Renal cortex interstitium (tissue), 15 donors: ENCODE results near the gene DNAJB13. TPM values are rescaled to one million over a fixed set of nuclear protein-coding genes. Genes with fewer than 3 reads are reported as not detected.
A peak's percentile ranks its signal among the peaks of the same experiment; 100 is the strongest.
"Not testable (repeated sequence)": the region's sequence is repeated elsewhere in the genome, so short reads cannot be mapped to it uniquely, and the experiment has no call there.

Source experiments
- DNase-seq, 11 donors: peaks; one replicate each; pipeline ENCODE4 v3.0.0-alpha.2; 2013; ENCODE audit warnings: low read depth in 9 of 11, low spot score in 4 of 11; ENCODE audit errors: extremely low read depth in 1 of 11
- long read RNA-seq, 16 experiments: transcript quantifications; one replicate each; lab custom pipeline, GENCODE V29; 2026
- polyA plus RNA-seq, 3 donors: library from polyadenylated mRNA; unstranded; fragments of 120-200 nt; gene quantifications; one replicate each; pipeline ENCODE4 v1.2.1, GENCODE V29; 2013; ENCODE audit not compliant: insufficient read length in 3 of 3

The DNAJB13 gene, protein sequence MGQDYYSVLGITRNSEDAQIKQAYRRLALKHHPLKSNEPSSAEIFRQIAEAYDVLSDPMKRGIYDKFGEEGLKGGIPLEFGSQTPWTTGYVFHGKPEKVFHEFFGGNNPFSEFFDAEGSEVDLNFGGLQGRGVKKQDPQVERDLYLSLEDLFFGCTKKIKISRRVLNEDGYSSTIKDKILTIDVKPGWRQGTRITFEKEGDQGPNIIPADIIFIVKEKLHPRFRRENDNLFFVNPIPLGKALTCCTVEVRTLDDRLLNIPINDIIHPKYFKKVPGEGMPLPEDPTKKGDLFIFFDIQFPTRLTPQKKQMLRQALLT
- polyA plus RNA-seq, result 1 to 10 TPM; 4.8 to 6.1 (median 4.9) TPM
- long read RNA-seq, donor 1, result 0 reads
- long read RNA-seq, donor 2, result 0 reads
- long read RNA-seq, donor 3, result 0 reads
- long read RNA-seq, donor 4, partial matches to known transcripts, result 0 of 1 reads
- long read RNA-seq, donor 4, other reads (novel, unspliced or antisense), result 0 of 1 reads
- long read RNA-seq, donor 5, result 0 reads
- long read RNA-seq, donor 6, result 0 reads
- long read RNA-seq, donor 7, partial matches to known transcripts, result 0 of 1 reads
- long read RNA-seq, donor 7, other reads (novel, unspliced or antisense), result 0 of 1 reads
- long read RNA-seq, donor 8, partial matches to known transcripts, result 0 of 1 reads
- long read RNA-seq, donor 8, other reads (novel, unspliced or antisense), result 0 of 1 reads
- long read RNA-seq, donor 9, result 0 reads
- long read RNA-seq, donor 10, partial matches to known transcripts, result 0 of 1 reads
- long read RNA-seq, donor 10, other reads (novel, unspliced or antisense), result 0 of 1 reads
- long read RNA-seq, donor 11, result 0 reads
- long read RNA-seq, donor 12, result 0 reads
- long read RNA-seq, donor 13, result 0 reads
- long read RNA-seq, donor 14, result 0 reads
- long read RNA-seq, donor 15, result 0 reads
- long read RNA-seq, donor 16, partial matches to known transcripts, result 0 of 4 reads
- long read RNA-seq, donor 16, other reads (novel, unspliced or antisense), result 0 of 4 reads

DNA sequence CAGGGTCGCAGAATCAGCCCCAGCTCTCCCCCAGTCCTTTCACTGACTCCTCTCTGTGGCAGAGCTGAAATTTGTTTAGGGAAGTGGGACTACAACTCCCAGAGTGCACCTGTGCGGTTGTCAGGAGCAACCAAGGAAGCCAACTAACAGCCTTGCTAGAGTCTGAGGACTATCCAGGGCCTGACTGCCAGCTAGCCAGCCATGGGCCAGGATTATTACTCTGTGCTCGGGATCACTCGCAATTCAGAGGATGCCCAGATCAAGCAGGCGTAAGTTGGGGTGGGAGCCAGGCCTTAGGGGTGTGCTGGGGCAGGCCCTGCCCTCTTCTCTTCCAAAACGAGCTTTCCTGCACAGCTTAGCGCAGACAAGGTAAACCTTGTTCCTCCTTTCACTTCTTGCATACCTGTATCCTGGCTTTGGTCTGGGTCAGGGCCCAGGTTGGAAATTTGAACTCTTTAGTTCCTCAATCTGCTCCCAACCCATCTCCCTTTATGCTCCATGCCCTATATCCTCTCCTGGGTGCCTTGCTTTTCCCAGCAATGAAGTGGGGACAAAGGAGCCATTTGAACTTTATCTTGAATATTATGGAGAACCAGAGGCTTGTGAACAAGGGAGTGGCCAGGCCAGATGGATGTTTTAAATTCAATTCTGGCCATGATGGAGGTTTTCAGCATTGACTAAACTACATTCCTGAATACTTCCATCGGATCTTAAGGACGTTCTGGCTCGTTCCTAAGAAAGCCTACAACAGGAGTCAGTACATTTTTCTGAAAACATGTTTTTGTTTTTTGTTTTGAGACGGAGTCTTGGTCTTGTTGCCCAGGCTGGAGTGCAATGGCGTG lies at the start of gene DNAJB13:
Gene DNAJB13, plus strand, starts transcription at position 158 of the 842 bp plus-strand sequence. Its CDS starts 44 bp downstream, at position 202.
- peak in 7 of 11 donors; percentile 20 to 50 (median 39) for DNase-seq

DNA sequence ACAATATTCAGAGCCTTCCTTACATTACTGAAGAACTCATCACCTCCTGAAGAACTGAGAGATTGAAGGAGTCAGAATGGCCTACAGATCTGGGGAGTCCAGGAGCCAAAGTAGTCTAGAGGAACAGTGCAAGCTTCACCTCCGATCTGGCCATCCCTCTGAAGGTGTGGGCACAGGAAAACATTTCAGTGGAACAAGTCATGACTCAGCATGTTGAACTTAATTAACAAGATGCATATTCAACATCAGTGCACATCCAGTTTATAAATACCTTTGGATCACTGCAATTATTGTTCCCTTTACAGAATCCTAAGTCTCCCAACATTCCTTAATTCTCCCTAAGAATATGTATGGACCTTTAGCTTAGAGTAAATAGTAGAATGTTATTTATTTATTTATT lies 48.5 kb upstream of the DNAJB13 start:
- DNase-seq, result no peak

DNA sequence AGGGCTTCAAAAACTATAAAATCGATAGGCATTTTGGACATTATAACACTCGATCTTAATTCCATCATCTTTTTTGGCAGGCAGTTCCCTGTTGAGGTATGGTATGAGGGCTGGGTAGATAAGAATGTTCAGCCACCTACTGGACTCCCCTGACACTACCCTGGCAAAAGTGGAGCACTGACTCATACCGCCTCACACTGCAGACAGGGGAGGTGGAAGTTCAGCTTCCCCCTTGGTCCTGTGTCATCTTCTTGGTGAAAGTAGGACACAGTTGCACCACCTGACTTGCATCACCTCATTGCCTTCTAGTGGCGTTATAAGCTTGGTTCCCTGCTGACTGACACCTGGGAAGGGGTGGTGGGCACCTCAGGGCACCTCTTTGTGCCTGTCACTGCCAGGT lies 43.6 kb upstream of the DNAJB13 start:
- no peak for DNase-seq

DNA sequence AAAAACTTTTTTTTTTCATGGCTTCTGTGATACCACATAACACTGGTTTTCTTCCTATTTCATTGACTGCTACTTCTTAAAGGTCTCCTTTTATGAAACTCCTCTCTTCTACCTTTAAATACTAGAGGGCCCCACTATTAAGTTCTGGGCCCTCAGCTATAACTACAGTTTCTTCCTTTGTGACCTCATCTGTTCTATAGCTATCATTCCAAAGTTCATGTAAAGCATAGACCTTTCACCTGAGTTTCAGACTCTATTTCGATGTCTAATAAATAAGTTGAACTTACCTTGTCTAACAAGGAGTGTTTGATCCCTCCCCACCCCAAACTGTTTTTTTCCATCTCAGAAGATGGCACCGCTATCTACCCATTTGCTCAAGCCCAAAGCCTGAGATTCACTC lies 38.8 kb upstream of the DNAJB13 start:
- no peak for DNase-seq

DNA sequence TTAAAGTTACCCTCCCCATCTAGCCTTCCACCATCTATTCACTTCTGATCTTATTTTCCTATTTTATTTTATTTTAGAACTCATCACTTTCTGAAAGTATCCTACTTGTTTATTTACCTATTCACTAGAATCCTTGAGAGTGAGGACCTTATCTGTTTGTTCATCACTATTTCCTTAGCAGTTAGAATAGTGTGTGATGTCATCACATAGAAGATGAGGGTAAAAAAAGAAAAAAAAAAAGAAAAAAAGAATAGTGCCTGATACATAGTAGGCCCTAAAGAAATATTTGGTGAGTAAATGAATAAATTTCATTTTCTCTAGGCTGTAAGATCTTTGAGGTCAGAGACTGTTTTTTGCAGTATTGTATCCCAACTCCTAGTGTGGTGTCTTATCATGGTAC lies 37.4 kb upstream of the DNAJB13 start:
- DNase-seq, result no peak

DNA sequence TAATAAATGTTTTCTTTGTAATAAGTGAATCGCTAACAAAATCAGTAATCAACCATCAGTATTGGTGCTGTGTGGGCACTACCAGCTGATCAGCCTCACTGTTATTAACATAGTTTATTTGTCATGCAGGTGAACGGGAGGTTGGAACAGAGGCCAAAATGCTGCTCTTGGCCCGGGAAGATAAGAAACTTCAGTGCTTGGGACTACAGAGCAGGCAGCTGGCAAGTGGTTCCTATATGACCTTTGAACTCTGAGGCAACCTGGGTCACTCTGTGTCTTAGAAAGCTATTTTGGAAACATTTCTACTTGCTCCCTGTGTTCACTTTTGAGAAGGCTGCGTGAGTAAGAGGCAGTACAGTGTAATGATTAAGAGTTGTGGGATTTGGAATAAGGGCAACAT lies 36.5 kb upstream of the DNAJB13 start:
- no peak for DNase-seq

DNA sequence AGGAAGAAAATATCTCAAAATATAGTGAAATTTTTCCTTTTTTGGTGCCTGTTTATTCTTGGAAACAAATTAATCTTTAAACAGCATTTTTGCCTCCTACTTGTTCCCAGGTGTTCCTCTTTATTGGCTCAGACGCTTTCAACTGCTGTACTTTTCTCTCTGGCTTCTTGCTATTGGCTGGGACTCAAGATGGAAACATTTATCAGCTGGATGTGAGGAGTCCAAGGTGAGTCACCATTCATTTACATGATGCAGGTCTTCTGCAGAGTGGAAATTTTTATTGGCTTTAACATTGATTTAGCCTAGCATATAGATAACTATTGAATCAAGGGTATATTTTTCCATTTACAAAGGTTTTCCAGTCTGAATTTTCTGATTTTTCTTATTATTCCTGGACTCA lies 34.4 kb upstream of the DNAJB13 start:
- DNase-seq, result no peak

DNA sequence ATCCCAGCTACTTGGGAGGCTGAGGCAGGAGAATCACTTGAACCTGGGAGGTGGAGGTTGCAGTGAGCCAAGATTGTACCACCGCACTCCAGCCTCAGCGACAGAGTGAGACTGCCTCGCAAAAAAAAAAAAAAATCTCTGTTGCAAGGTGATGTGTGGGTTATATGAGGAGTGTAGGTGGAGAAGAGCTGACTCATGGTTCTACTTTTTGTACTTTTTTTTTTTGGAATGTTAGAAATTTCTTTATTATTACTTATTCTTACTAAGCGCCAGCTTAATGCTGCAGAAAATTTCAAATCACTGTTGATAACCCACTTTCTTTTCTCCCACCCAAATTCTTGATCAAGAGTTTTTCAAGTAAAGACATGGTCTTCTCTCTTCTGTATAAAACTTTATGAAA lies 29.6 kb upstream of the DNAJB13 start:
- DNase-seq, result no peak

DNA sequence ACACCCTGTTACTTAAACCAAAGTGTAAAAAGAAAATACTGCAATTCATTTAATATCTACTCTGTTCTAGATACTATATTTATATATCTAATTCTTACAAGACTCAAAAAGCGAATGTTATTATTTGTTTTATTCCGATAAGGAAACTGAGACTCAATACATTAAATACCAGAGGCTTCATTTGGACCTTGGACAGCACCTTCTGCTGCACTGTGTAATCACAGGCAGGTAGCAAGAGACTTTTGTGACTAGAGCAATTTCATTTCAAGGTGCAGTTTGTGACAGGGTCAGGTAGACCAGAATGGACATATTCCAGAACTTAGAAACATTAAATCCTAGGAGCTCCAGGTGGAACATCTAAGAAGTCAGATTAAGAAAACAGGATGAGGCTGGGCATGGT lies 21.4 kb upstream of the DNAJB13 start:
- no peak for DNase-seq

DNA sequence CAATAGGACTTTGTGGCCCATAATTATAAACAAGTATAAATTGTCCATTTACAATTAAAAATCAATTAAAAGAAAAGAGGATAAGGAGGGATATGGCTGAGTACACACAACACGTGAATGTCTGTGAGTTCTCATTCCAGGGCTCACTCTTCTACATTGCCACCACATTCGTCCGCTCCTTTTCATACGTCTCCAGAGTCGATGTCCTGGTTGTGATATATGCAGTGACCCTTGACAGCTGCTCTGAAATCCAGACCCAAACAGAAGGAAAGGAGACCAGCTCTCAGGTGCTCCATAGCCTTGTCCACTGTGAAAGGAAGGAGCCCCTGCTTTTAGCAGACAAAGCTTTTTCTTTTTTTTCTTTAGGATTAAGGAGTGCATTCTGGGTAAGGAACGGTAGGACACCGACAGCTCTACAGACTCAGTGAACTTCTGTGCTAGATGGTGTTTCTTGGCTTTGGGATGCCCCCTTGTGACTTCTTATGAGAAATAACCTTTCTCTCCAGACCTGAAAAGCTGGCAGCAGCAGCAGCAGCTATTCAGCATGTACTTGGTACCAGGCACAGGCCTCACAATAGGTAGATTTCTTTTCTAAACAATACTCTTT lies 19.7 kb upstream of the DNAJB13 start:
- peak in 7 of 11 donors; percentile 10 to 38 (median 20) for DNase-seq

DNA sequence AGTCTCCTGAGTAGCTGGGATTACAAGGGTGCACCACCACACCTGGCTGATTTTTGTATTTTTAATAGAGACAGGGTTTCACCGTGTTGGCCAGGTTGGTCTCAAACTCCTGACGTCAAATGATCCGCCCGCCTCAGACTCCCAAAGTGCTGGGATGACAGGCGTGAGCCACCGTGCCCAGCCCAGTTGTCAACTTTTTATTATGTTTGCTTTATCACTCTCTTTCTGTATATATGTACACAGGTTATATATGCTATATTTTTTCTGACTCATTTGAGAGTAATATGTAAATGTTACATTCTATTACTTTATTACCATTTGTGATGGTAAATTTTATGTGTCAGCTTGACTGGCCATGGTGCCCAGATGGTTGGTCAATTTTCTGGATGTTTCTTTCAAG lies 18.9 kb upstream of the DNAJB13 start:
- no peak for DNase-seq

DNA sequence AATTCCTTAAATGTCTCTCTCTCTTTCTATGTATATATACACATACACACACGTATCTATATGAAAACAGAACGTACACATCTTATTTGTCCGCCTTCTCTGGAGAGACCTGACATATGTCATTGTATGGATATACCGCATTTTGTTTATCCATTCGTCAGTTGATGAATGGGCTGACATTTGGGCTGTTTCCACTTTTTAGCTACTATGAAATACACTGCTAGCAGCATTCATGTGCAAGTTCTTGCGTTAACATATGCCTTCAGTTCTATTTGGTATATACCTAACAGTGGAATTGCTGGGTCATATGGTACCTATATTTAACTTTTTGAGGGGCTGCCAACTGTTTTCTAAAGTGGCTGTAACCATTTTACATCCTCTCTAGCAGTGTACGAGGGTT lies 18.0 kb upstream of the DNAJB13 start:
- DNase-seq, result no peak

DNA sequence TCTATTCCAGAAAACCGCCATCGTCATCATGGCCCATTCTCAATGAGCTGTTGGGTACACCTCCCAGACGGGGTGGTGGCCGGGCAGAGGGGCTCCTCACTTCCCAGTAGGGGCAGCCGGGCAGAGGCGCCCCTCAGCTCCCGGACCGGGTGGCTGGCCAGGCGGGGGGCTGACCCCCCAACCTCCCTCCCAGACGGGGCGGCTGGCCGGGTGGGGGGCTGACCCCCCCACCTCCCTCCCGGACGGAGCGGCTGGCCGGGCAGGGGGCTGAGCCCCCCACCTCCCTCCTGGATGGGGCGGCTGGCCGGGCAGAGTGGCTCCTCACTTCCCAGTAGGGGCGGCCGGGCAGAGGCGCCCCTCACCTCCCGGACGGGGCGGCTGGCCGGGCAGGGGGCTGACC lies 14.8 kb upstream of the DNAJB13 start:
- DNase-seq, result not testable (repeated sequence)

DNA sequence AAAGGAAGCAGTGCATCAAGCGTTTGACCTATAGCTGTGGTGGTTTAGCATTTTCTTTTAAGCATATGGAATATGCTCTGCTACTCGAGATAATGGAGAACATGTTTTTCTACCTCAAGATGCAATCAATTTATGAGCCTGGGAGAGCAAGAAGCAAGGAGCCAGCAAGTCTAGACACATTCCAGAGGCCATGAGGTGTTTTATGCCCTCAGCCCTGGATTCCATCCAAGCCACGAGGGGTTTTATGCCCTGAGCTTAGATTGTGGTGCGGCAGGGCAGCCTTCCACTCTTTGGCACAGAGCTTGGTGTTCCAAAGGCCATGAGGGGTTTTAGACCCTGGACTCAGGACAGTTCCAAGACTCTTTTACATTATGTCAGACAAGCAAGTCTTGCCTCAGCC lies 11.7 kb upstream of the DNAJB13 start:
- no peak for DNase-seq

DNA sequence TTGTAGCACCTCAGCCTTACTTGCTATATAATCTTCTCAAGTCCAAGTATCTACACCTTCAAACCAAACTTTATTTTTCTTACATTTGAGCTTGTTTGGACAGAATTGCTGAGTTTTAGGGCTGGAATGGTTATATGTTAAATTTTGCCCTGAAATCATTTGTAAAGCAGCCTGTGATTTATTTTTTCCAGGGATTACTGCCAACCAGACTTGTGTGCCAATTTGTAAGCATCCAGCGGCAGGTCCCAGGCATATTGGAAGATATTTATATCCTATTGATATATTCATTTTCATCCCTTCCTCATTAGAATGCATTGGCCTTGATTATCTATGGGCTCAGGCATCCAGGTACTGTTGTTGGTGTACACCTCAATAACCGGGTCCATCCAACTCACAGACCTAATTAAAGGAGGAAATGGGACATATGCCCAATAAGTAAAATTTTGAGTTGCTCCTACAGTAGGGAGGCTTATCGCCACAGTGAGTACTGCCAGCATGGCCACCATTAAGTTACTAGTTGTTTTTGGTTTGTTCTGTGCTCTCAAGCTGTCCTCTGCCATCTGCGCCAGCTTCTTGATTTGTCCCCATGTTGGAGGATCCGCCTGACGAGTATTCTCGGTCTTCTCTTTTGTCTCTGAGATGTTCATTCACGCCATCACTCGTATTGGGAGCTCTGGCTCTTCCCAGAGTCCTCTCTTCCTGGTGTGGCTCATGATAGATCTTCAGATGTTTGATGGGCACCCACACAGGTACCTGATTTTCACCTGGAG lies 9.8 kb upstream of the DNAJB13 start:
- no peak for DNase-seq

DNA sequence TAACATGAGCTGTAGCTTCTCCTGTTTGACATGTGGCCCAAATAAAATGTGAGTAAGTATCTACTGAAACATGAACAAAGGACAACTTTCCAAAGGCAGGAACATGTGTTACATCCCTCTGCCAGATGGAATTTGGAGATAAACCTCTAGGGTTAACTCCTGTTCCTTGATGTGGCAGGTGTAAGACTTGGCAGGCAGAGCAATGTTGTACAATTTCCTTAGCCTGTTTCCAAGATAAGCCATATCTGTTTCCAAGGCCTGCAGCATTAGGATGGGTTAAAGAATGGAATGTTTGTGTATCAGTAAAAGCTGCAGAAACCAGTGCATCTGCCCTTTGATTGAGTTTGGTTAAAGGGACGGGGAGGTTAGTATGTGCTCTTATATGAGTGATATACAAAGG lies 8.8 kb upstream of the DNAJB13 start:
- no peak for DNase-seq

DNA sequence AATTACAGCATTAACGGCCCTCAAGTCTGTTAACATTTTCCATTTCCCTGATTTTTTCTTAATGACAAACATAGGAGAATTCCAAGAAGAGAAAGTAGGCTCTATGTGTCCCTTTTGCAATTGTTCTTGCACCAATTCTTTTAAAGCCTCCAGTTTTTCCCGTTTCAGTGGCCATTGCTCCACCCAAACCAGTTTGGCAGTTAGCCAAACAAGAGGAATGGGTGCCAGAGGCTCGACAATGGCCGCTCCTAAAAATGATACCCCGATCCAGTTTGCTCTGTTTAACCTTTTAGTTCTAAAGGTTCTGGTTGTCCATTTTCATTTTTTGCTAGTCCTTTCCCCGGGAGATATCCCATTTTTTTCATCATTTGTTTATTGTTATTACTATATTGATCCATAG lies 6.7 kb upstream of the DNAJB13 start:
- no peak for DNase-seq

DNA sequence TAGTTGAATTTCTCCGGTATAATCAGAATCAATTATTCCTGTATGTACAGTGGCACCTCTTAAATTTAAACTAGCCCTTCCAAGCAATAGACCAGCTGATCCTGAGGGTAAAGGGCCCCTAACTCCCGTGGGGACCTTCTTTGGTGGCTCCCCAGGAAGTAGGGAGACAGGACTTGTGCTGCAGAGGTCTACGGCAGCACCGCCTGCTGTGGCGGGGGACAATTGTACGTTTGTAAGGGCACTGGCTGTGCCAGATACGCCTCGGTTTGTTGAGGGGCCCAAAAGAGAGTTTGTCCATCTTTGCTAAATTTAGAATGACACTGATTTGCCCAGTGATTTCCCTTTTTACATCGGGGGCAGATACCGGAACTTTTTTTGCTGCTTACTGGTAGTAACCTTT lies 5.9 kb upstream of the DNAJB13 start:
- no peak for DNase-seq
